Thyroid gland (tissue), 4 donors: ENCODE data around the gene PLAC8. TPM values are rescaled to one million over a fixed set of nuclear protein-coding genes. Genes with fewer than 3 reads are reported as not detected.
A peak's percentile ranks its signal among the peaks of the same experiment; 100 is the strongest.
"Not testable (repeated sequence)": the region's sequence is repeated elsewhere in the genome, so short reads cannot be mapped to it uniquely, and the experiment has no call there.

ENCODE experiments used
- DNase-seq, 2 donors: peaks; one replicate each; pipeline ENCODE4 v3.0.0-alpha.2; 2019
- H3K27ac ChIP-seq, 3 donors: fragments of 200-600 bp; sonication (generic); 1 replicate in 2 of 3; 2 replicates in 1 of 3; pipeline ENCODE4 v1.5.1; 2016 to 2019; ENCODE audit warnings: mild to moderate bottlenecking in 1 of 3, moderate library complexity in 1 of 3
- H3K27me3 ChIP-seq: fragments of 200-600 bp; sonication (generic); one replicate; pipeline ENCODE4 v1.5.1; 2019
- H3K36me3 ChIP-seq, 2 donors: fragments of 200-600 bp; sonication (generic); one replicate each; pipeline ENCODE4 v1.5.1; 2016 to 2019
- H3K4me1 ChIP-seq, 2 donors: fragments of 200-600 bp; sonication (generic); one replicate each; pipeline ENCODE4 v1.5.1; 2017 to 2019
- H3K4me3 ChIP-seq, 3 donors: fragments of 200-600 bp; sonication (generic); replicated peaks in 1 of 3; 1 replicate in 2 of 3; 2 replicates in 1 of 3; pipeline ENCODE4 v1.5.1; 2016; ENCODE audit warnings: mild to moderate bottlenecking in 1 of 3
- H3K9me3 ChIP-seq: fragments of 200-600 bp; sonication (generic); one replicate; pipeline ENCODE4 v1.5.1; 2017
- CTCF ChIP-seq, 6 experiments: fragments of 200-600 bp in 3 of 6; fragments of 450-650 bp in 3 of 6; sonication (generic) in 3 of 6; IDR thresholded peaks; one replicate each; pipeline ENCODE4 v1.5.1; 2016 to 2019; ENCODE audit warnings: antibody characterized with exemption in 6 of 6, mild to moderate bottlenecking in 2 of 6, inconsistent platforms in 1 of 6, moderate library complexity in 1 of 6
- POLR2A ChIP-seq, 2 donors: fragments of 450-650 bp; IDR thresholded peaks; one replicate each; pipeline ENCODE4 v1.6.1; 2017; ENCODE audit warnings: antibody characterized with exemption in 2 of 2, mild to moderate bottlenecking in 2 of 2, moderate library complexity in 1 of 2
- WGBS, 2 donors: methylation state at CpG; one replicate each; pipeline ENCODE4 v1.1.5; 2017; 5-methylcytosine and 5-hydroxymethylcytosine counted together
- intact Hi-C: fragments of 100-400 bp; cut with DNase I; formaldehyde crosslinking; loops from one replicate; pipeline ENCODE4 v1.15.1; 2023
- total RNA-seq, 4 donors: library from RNA; depleted of rRNA; stranded (reverse); fragments of >200 nt; gene quantifications; one replicate each; pipeline ENCODE4 v1.2.3, GENCODE V29; 2016

The PLAC8 gene
- total RNA-seq, 4 donors from 2014 or later: 0.44 to 3.7 (median 2.0) TPM

GRCh38 chr4:83054928-83055327 is 59.6 kb downstream of the PLAC8 start:
- Histone ChIP-seq H3K9me3 (no peaks in the 10 kb centered on the region), H3K36me3 (peaks cover 7 to 12% of the 10 kb centered on the region in 2 donors), H3K27me3 (no peaks in the 10 kb centered on the region), H3K4me3 (no peak overlapping the region), H3K27ac (no peak overlapping the region), H3K4me1 (no peaks in the 10 kb centered on the region)
- intact Hi-C loops: no loop called here
- TF ChIP-seq CTCF (IDR thresholded peaks at IDR 0.05) (peak in 2 of 6 experiments; percentile 18 to 25), POLR2A (IDR thresholded peaks at IDR 0.05) (no peak)
- DNase-seq: no peak

- 97% methylated on average over 8 of the region's 8 CpGs for WGBS, 2 donors
- H3K36me3 ChIP-seq, DNase-seq, H3K9me3 ChIP-seq, H3K4me3 ChIP-seq, intact Hi-C loops, H3K4me1 ChIP-seq, H3K27ac ChIP-seq, H3K27me3 ChIP-seq: not testable (repeated sequence)
Observed at GRCh38 chr4:83048781-83049180, 65.7 kb downstream of the PLAC8 start.

GRCh38 chr4:83046693-83047473 is 67.6 kb downstream of the PLAC8 start:
- H3K36me3 ChIP-seq: no peaks in the 10 kb centered on the region
- no peak for DNase-seq
- H3K27me3 ChIP-seq: no peaks in the 10 kb centered on the region
- H3K27ac ChIP-seq: no peak overlapping the region
- 73 to 75% methylated on average over 8 of the region's 8 CpGs for WGBS, 2 donors
- TF ChIP-seq CTCF (IDR thresholded peaks at IDR 0.05) (no peak), POLR2A (IDR thresholded peaks at IDR 0.05) (no peak)
- intact Hi-C loops: no loop called here
- H3K4me3 ChIP-seq: no peak overlapping the region
- no peaks in the 10 kb centered on the region for H3K9me3 ChIP-seq
- peaks cover 0 to 4% of the 10 kb centered on the region in 2 donors for H3K4me1 ChIP-seq

- Histone ChIP-seq H3K4me1 (peaks cover 0 to 4% of the 10 kb centered on the region in 2 donors), H3K9me3 (no peaks in the 10 kb centered on the region), H3K27ac (no peak overlapping the region), H3K4me3 (no peak overlapping the region), H3K36me3 (no peaks in the 10 kb centered on the region), H3K27me3 (no peaks in the 10 kb centered on the region)
- DNase-seq: no peak
- 94 to 95% methylated on average over 14 of the region's 14 CpGs for WGBS, 2 donors
- no peak for TF ChIP-seq POLR2A (IDR thresholded peaks at IDR 0.05)
- no peak for TF ChIP-seq CTCF (IDR thresholded peaks at IDR 0.05)
- intact Hi-C loops: no loop called here
Observed at GRCh38 chr4:83043801-83044407, 70.6 kb downstream of the PLAC8 start.

GRCh38 chr4:83043157-83043556 is 71.4 kb downstream of the PLAC8 start:
- H3K27ac ChIP-seq, H3K27me3 ChIP-seq, H3K4me3 ChIP-seq, H3K9me3 ChIP-seq, H3K4me1 ChIP-seq, H3K36me3 ChIP-seq, DNase-seq, intact Hi-C loops: not testable (repeated sequence)
- WGBS, 2 donors: 93 to 100% methylated on average over 2 of the region's 2 CpGs

GRCh38 chr4:83040269-83040668 is 74.3 kb downstream of the PLAC8 start:
- H3K27ac ChIP-seq: no peak overlapping the region
- no peak overlapping the region for H3K4me3 ChIP-seq
- intact Hi-C loops: no loop called here
- H3K4me1 ChIP-seq: peaks cover 14 to 23% of the 10 kb centered on the region in 2 donors
- H3K27me3 ChIP-seq: no peaks in the 10 kb centered on the region
- H3K36me3 ChIP-seq: no peaks in the 10 kb centered on the region
- no peaks in the 10 kb centered on the region for H3K9me3 ChIP-seq
- no peak for TF ChIP-seq POLR2A (IDR thresholded peaks at IDR 0.05)
- no peak for TF ChIP-seq CTCF (IDR thresholded peaks at IDR 0.05)
- DNase-seq: no peak
- 90 to 91% methylated on average over 3 of the region's 3 CpGs for WGBS, 2 donors
